Uterus (tissue), 4 donors: ENCODE data around the gene UBASH3A. TPM values are rescaled to one million over a fixed set of nuclear protein-coding genes. Genes with fewer than 3 reads are reported as not detected.

ENCODE experiments used
- DNase-seq, 2 donors: peaks; one replicate each; pipeline ENCODE4 v3.0.0-alpha.2; 2019 to 2020
- H3K27ac ChIP-seq, 2 donors: fragments of 200-600 bp; sonication (generic); 1 replicate in 1 of 2; 2 replicates in 1 of 2; pipeline ENCODE4 v1.5.1; 2016 to 2018
- H3K27me3 ChIP-seq, 2 donors: fragments of 200-600 bp; sonication (generic); one replicate each; pipeline ENCODE4 v1.5.1; 2018 to 2019; ENCODE audit warnings: control low read depth in 1 of 2
- H3K36me3 ChIP-seq, 2 donors: fragments of 200-600 bp; sonication (generic); one replicate each; pipeline ENCODE4 v1.5.1; 2019; ENCODE audit warnings: control low read depth in 1 of 2
- H3K4me1 ChIP-seq, 2 donors: fragments of 200-600 bp; sonication (generic); one replicate each; pipeline ENCODE4 v1.5.1; 2018 to 2019; ENCODE audit warnings: control low read depth in 1 of 2
- H3K4me3 ChIP-seq, 2 donors: fragments of 200-600 bp; sonication (generic); 1 replicate in 1 of 2; 2 replicates in 1 of 2; pipeline ENCODE4 v1.5.1; 2018 to 2019; ENCODE audit warnings: mild to moderate bottlenecking in 1 of 2
- H3K9me3 ChIP-seq, 2 donors: fragments of 200-600 bp; sonication (generic); one replicate each; pipeline ENCODE4 v1.5.1; 2019; ENCODE audit warnings: control low read depth in 1 of 2
- CTCF ChIP-seq, 4 experiments: fragments of 200-600 bp in 2 of 4; fragments of 450-650 bp in 2 of 4; sonication (generic) in 2 of 4; IDR thresholded peaks; one replicate each; pipeline ENCODE4 v1.5.1; 2016 to 2019; ENCODE audit warnings: antibody characterized with exemption in 4 of 4, mild to moderate bottlenecking in 2 of 4, moderate library complexity in 1 of 4
- POLR2A ChIP-seq, 2 donors: fragments of 450-650 bp; IDR thresholded peaks; one replicate each; pipeline ENCODE4 v1.6.1; 2016; ENCODE audit warnings: antibody characterized with exemption in 2 of 2, mild to moderate bottlenecking in 1 of 2, moderate library complexity in 1 of 2
- intact Hi-C: fragments of 100-400 bp; cut with DNase I; formaldehyde crosslinking; loops from one replicate; pipeline ENCODE4 v1.15.1; 2023; ENCODE audit warnings: low total_unique reads
- total RNA-seq, 4 donors: library from RNA; depleted of rRNA in 3 of 4; stranded (reverse); fragments of >200 nt in 3 of 4; gene quantifications; one replicate each; pipeline versions ENCODE4 v1.1.0 to v1.2.4, GENCODE V29; 2014 to 2023
- donor health status: DM: yes; HTN: yes; CAD: no.

The UBASH3A gene
- total RNA-seq, 4 donors from 2014 or later = 0.79 to 1.0 TPM; not detected in 2

DNA sequence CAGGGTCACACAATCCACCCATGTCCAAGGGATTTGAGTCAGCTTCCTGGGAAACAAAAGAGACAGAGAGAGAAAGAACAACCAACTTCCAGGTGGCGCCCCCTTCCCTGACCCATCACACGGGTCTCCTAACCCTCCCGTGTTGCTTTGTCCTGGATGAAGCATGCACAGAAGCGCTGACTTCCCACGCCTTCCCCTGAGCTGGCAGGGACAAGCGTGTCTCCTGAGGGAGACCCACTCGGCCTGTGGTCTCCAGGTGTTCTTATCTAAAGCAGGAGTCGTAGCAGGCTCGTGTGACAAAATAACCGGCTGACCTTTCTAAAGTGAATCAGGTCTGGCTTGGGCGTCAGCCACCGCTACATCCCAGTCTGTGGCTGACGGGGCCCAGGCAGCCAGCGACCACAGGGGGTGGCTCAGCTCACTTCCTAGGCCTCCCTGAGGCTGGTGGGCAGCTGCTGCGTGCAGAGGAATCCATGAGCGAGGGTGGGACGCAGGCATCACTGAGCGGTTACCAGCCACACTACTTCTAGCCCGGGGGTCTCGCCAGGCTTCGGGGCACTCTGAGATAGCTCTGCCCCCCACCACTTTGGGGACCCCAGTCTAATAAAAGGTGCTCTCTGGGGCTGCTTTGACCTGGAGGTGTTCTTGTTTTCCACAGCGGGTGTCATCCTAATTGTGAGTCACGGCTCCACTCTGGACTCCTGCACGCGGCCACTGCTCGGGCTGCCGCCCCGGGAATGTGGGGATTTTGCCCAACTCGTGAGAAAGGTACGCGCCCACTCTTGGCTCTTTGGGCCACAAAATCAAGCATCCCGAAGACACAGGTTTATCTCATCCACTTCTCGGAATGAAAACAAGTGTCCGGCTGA lies 40.4 kb downstream of the UBASH3A start:
- H3K27me3 ChIP-seq = no peaks in the 10 kb centered on the region
- intact Hi-C loops = no loop called here
- no peaks in the 10 kb centered on the region for H3K4me1 ChIP-seq
- no peaks in the 10 kb centered on the region for H3K9me3 ChIP-seq
- no peak overlapping the region for H3K4me3 ChIP-seq
- no peak for TF ChIP-seq POLR2A (IDR thresholded peaks at IDR 0.05)
- TF ChIP-seq CTCF (IDR thresholded peaks at IDR 0.05) = no peak
- DNase-seq = no peak
- no peak overlapping the region for H3K27ac ChIP-seq
- no peaks in the 10 kb centered on the region for H3K36me3 ChIP-seq

- TF ChIP-seq CTCF (IDR thresholded peaks at IDR 0.05) (no peak), POLR2A (IDR thresholded peaks at IDR 0.05) (no peak)
- Histone ChIP-seq H3K36me3 (no peaks in the 10 kb centered on the region), H3K27ac (no peak overlapping the region), H3K4me1 (no peaks in the 10 kb centered on the region), H3K9me3 (no peaks in the 10 kb centered on the region), H3K27me3 (no peaks in the 10 kb centered on the region), H3K4me3 (no peak overlapping the region)
- intact Hi-C loops = no loop called here
- no peak for DNase-seq
These were observed 41.0 kb downstream of the UBASH3A start for GRCh38 chr21:42444745-42445059.

- H3K4me1 ChIP-seq = no peaks in the 10 kb centered on the region
- H3K27me3 ChIP-seq = no peaks in the 10 kb centered on the region
- H3K4me3 ChIP-seq = no peak overlapping the region
- TF ChIP-seq POLR2A (IDR thresholded peaks at IDR 0.05) (no peak), CTCF (IDR thresholded peaks at IDR 0.05) (no peak)
- H3K27ac ChIP-seq = no peak overlapping the region
- intact Hi-C loops = no loop called here
- no peaks in the 10 kb centered on the region for H3K9me3 ChIP-seq
- DNase-seq = no peak
- no peaks in the 10 kb centered on the region for H3K36me3 ChIP-seq
These were observed 41.6 kb downstream of the UBASH3A start for GRCh38 chr21:42445311-42445710.

DNA sequence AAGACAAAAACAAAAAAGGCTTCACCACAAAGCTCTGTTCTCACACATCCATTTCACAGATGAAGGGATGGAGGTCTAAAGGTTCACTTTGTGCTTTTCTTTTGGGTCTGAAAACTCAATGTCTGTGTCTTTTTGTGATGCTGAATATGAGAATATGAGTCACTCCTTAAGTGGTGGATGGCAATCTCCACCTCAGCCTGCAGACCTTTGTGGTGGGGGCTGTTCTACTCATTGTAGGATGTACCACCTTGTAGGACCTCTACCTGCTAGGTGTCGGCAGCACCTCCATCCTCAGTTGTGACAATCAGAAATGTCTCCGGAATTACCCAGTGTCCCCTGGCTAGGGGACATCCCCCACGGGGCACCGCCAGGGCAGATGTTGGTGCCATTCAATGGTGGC lies 42.8 kb downstream of the UBASH3A start:
- TF ChIP-seq POLR2A (IDR thresholded peaks at IDR 0.05) (no peak), CTCF (IDR thresholded peaks at IDR 0.05) (no peak)
- DNase-seq = no peak
- intact Hi-C loops = no loop called here
- Histone ChIP-seq H3K4me1 (no peaks in the 10 kb centered on the region), H3K36me3 (no peaks in the 10 kb centered on the region), H3K4me3 (no peak overlapping the region), H3K27ac (no peak overlapping the region), H3K9me3 (no peaks in the 10 kb centered on the region), H3K27me3 (no peaks in the 10 kb centered on the region)

GRCh38 chr21:42447182-42447581 lies 43.5 kb downstream of the UBASH3A start:
- Histone ChIP-seq H3K27ac (no peak overlapping the region), H3K27me3 (no peaks in the 10 kb centered on the region), H3K4me3 (no peak overlapping the region), H3K4me1 (no peaks in the 10 kb centered on the region), H3K9me3 (no peaks in the 10 kb centered on the region), H3K36me3 (no peaks in the 10 kb centered on the region)
- DNase-seq = no peak
- TF ChIP-seq POLR2A (IDR thresholded peaks at IDR 0.05) = no peak
- no peak for TF ChIP-seq CTCF (IDR thresholded peaks at IDR 0.05)
- intact Hi-C loops = no loop called here
